C4-2B (cell line): ENCODE results near the gene HBZ.
"Not testable (repeated sequence)": the region's sequence is repeated elsewhere in the genome, so short reads cannot be mapped to it uniquely, and the experiment has no call there.

Source experiments
- H3K27ac ChIP-seq: fragments of 450-650 bp; 2 replicates; pipeline ENCODE4 v1.5.1; 2017
- CTCF ChIP-seq: fragments of 450-650 bp; conservative IDR thresholded peaks from 2 replicates; pipeline ENCODE4 v1.5.1; 2017; ENCODE audit warnings: mild to moderate bottlenecking
- ZFX ChIP-seq: fragments of 450-650 bp; IDR thresholded peaks from 2 replicates; pipeline ENCODE4 v1.6.1; 2017

HBZ gene

DNA sequence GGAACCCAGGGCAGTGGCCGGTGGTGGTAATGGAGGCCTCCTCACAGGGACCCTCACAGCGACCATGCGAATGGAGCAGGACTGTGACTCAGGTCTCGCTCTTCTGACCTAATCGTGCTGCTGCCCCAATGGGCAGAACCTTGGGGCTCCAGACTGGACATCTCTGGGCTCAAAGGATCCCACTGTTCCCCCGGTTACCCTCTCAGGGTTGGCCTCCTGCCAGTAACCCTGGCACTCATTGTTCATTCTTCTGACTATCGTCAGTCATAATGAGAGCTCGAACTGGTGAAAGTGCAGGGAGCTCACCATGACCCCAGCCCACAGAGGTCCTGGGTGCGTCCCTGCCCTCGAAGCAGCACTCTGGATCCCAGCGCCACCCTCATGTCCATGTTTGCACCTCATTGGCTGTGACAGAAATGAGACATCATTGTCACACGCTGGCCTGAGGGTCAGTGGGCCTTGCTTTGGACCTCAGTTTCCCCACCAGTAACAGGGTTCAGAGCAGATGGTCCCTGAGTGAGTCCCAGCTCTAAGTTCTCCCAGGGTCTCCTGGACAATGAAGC lies 10.0 kb upstream of the HBZ start:
- TF ChIP-seq ZFX: no peak
- TF ChIP-seq CTCF: no peak
- no peak overlapping the region for H3K27ac ChIP-seq

DNA sequence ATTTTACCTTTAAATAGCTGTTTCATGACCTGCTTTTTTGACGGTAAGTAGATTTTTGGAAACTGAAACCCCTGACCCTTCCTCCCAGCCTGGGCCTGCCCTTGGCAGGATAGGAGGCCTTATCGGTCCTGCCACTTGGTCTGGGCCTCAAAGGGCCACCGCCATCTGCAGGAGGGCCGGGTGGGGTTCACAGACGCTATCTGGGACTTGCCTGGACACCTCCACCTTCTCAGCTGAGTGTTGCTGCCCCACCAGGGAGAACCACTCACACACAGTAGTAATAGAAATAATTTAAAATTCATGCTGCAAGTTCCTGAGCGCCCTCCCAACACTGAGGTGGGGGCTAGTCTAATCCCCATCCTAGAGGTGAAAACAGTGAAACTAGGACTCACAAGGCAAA lies 9.4 kb upstream of the HBZ start:
- no peak overlapping the region for H3K27ac ChIP-seq
- no peak for TF ChIP-seq ZFX
- TF ChIP-seq CTCF: no peak

- H3K27ac ChIP-seq: no peak overlapping the region
- TF ChIP-seq ZFX (no peak), CTCF (no peak)
Observed at GRCh38 chr16:143456-143855, 9.0 kb upstream of the HBZ start.

DNA sequence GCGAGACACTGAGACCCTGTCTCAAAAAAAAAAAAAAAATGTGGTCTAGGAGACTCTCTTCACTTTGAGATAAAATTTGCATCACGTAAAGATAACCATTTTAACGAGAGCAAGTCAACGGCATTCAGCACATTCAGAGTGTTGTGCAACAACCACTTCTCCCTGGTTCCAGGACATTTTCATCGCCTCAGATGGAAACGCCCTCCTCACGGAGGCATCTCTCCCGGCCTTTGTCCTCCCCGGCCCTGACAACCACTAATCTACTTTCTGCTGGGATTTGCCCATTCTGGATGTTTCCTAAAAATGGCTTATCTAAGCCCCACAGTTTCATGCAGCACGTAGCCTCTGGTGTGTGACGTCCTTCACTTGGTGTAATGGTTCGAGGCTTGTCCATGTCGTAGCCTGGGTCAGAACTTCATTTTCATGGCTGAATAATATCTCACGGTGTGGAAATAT lies 7.6 kb upstream of the HBZ start:
- H3K27ac ChIP-seq: no peak overlapping the region
- TF ChIP-seq CTCF (no peak), ZFX (no peak)

DNA sequence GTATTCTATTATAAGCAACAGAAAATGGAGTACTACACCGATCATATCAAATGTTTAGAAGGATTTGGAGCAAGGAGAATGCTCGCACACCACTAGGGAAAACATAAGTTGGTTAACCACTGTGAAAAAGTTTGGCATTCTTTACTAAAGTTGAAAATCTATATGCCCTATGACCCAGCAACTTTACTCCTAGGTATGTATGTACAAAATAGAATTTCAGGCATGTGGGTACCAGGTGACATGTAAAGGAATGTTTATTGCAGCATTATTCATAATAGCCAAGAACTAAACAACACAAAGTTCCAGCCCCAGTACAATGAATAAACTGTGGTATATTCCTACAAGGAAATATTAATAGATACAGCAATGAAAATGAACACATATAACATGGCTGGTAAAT lies 5.8 kb upstream of the HBZ start:
- H3K27ac ChIP-seq: no peak overlapping the region
- TF ChIP-seq ZFX (no peak), CTCF (no peak)

- no peak overlapping the region for H3K27ac ChIP-seq
- TF ChIP-seq CTCF (no peak), ZFX (no peak)
Observed at GRCh38 chr16:149024-149660, 3.3 kb upstream of the HBZ start.

- H3K27ac ChIP-seq: not testable (repeated sequence)
Observed at GRCh38 chr16:153129-153521, 681 bp downstream of the HBZ start.

DNA sequence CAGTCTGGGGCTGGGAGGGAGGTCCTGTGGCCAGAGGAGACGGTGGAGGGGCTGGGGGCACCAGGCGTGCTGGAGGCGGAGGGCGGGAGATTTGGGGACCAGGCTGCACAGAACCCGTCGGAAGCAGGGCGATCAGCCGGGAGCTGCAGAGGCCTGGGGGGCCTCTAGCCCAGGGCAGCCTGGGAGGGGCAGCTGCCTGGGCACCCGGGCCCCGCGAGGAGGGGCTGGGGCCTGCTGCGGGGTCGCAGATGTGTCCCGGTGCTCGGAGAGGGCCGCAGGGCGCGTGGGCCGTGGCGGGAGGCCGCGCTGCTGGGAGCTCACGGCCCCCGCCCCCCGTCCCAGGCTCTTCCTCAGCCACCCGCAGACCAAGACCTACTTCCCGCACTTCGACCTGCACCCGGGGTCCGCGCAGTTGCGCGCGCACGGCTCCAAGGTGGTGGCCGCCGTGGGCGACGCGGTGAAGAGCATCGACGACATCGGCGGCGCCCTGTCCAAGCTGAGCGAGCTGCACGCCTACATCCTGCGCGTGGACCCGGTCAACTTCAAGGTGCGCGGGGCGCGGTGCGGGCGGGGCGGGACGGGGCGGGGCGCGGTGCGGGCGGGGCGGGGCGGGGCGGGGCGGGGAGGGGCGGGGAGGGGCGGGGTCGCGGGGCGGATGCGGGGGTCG lies 1.2 kb downstream of the HBZ start:
- not testable (repeated sequence) for H3K27ac ChIP-seq
